Left cardiac atrium (tissue), 4 donors: ENCODE data around the gene ZBED6. TPM values are rescaled to one million over a fixed set of nuclear protein-coding genes. Genes with fewer than 3 reads are reported as not detected.
"Not testable (repeated sequence)": the region's sequence is repeated elsewhere in the genome, so short reads cannot be mapped to it uniquely, and the experiment has no call there.

Source experiments
- ATAC-seq, 2 donors: fragments of 200-7000 bp; cut with Tn5 transposase; one replicate each; pipeline ENCODE4 v1.9.1; 2020; ENCODE audit warnings: mild to moderate bottlenecking in 2 of 2, moderate library complexity in 2 of 2
- DNase-seq: peaks from one replicate; pipeline ENCODE4 v3.0.0-alpha.2; 2020
- intact Hi-C, 2 donors: fragments of 100-400 bp; cut with DNase I; formaldehyde crosslinking; loops; one replicate each; pipeline versions ENCODE4 v1.14.1 to v1.15.1; 2022 to 2023
- long read RNA-seq: library from polyadenylated mRNA; unstranded; transcript quantifications from one replicate; pipeline ENCODE4 v2.0.0, GENCODE V29; 2021
- total RNA-seq, 2 donors: library from RNA; stranded (reverse); fragmentation: NEBNext Ultra II Directional; extraction: Animal tissue kit (Norgen Biotek cat#: 25700); gene quantifications; one replicate each; pipeline ENCODE4 v1.2.1, GENCODE V29; 2021
- donor health status: DM: no; HTN: yes; CAD: no.
- donor health status: DM: no; HTN: yes; CAD: no; lungs with severe emphysema.
- donor health status: DM: yes; HTN: yes; CAD: no.
- donor health status: Dilated cardiomyopathy.

Gene ZBED6, protein sequence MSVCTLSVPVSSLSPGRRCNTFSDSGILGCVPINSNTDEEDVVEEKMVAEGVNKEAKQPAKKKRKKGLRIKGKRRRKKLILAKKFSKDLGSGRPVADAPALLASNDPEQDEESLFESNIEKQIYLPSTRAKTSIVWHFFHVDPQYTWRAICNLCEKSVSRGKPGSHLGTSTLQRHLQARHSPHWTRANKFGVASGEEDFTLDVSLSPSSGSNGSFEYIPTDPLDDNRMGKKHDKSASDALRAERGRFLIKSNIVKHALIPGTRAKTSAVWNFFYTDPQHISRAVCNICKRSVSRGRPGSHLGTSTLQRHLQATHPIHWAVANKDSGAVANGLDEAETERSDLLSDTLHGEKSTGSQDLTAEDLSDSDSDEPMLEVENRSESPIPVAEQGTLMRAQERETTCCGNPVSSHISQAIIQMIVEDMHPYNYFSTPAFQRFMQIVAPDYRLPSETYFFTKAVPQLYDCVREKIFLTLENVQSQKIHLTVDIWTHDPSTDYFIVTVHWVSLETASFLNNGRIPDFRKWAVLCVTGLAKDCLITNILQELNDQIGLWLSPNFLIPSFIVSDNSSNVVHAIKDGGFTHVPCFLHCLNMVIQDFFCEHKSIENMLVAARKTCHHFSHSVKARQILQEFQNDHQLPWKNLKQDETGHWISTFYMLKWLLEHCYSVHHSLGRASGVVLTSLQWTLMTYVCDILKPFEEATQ (N-terminal part only)
- 10 to 100 TPM; 18.2 to 23.6 TPM for total RNA-seq
- long read RNA-seq, partial matches to known transcripts = 0 of 2 reads
- long read RNA-seq, other reads (novel, unspliced or antisense) = 2 of 2 reads

DNA sequence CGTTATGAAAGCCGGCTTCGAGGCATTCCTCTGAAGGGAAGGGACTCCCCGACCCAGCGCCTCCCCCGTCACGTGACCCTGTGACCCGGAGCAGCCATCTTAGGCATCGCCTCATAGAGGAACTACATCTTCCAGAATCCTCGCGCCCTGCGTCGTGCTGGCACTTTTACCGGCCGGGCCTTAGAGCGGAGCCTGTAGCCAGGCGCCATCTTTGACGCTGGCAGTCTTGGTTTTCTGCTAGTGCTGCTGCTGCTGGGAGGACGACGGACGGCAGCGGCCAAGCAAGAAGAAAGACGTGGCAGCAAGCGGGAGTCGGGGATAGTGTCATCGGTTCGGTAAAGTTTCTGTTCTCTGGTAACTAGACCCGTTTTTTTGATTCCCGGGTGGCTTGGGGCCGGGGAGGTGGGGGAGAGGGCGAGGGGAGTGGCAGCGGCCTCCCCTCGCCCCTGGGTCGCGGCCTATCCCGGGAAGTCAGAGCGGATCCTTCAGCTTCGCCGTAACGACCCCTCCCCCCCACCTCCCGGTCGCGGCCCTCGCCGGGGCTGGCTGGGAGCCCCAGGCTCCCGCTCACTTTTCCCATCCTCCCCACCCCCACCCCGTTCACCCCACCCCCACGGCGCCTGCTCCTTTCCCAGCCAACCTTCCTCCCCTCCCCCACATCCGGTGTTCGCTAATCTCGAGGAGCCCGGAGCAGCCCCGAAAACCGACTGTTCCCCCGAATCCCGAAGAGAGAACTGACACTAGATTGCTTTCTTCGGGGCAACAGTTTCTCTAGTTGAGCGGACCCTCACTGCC is at the start of gene ZBED6, which contains the start of gene ZC3H11A:
Gene ZBED6 (plus strand): TSS at position 183 of the 795 bp plus-strand sequence. CDS start 1,900 bp downstream, outside the sequence.
Gene ZC3H11A (plus strand): TSS at position 183 of the 795 bp plus-strand sequence. CDS start 21,448 bp downstream, outside the sequence.
- intact Hi-C loops = no loop called here
- ATAC-seq (peak; percentile 98), DNase-seq (peak; percentile 100)

DNA sequence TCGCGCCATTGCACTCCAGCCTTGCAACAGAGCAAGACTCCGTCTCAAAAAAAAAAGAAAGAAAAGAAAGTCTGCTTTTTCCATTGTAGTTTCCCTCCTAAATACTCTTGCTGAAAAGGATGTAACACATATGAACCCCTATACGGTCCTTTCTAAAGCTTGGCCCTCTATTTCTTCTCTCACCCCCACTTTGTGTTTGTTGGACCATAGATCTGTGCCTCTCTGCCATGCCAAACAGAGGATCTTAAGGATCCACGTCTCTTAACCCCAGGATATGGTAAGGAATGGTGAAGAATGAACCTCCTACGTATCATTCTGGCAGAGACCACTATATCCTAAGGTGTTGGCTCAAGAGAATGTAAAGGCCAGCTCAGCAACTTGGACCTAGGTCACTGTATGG is 49.1 kb upstream of the ZBED6 start:
- DNase-seq (no peak), ATAC-seq (no peak)
- intact Hi-C loops = no loop called here

DNA sequence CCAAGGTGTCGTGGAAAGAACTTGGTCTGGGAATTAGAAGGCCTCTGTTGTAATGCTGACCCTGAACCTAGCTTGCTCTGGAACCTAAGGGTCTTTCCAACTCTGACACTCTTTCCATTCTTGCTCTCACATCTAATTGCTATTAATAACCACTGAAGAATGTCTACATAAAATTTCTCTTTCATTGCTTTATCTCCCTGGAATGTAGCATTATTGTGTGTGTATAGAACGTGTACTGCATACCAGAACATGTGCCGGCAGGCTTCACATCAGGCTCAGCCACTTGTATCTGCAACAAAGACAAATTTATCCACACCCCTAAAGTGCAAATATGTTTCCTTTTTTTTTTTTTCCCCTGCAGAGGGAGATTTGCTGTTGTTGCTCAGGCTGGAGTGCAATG is 44.4 kb upstream of the ZBED6 start:
- intact Hi-C loops = no loop called here
- no peak for ATAC-seq
- DNase-seq = no peak

GRCh38 chr1:203751618-203752361 is 43.6 kb upstream of the ZBED6 start:
- ATAC-seq, intact Hi-C loops: not testable (repeated sequence)

GRCh38 chr1:203754455-203754864 is 41.0 kb upstream of the ZBED6 start:
- intact Hi-C loops = no loop called here

More at GRCh38 chr1:203751618-203752361, 43.6 kb upstream of the ZBED6 start:
- DNase-seq = not testable (repeated sequence)

GRCh38 chr1:203756036-203756435 is 39.4 kb upstream of the ZBED6 start:
- no peak for ATAC-seq

More at GRCh38 chr1:203754455-203754864, 41.0 kb upstream of the ZBED6 start:
- ATAC-seq (no peak), DNase-seq (no peak)

GRCh38 chr1:203758749-203759148 is 36.7 kb upstream of the ZBED6 start:
- DNase-seq, intact Hi-C loops, ATAC-seq: not testable (repeated sequence)

More at GRCh38 chr1:203756036-203756435, 39.4 kb upstream of the ZBED6 start:
- no peak for DNase-seq
- intact Hi-C loops = no loop called here

DNA sequence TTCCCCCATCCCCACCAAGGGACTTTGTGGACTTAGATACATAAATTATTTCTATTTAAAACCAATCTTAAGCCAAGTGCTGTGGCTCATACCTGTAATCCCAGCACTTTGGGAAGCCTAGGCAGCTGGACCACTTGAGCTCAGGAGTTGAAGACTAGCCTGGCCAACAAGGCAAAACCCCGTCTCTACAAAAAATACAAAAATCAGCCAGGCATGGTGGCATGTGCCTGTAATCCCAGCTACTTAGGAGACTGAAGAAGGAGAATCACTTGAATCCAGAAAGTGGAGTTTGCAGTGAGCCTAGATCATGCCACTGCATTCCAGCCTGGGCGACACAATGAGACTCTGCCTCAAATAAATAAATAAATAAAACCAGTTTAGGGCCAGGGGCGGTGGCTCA is 34.9 kb upstream of the ZBED6 start:
- intact Hi-C loops = no loop called here
- no peak for DNase-seq
- ATAC-seq = no peak

DNA sequence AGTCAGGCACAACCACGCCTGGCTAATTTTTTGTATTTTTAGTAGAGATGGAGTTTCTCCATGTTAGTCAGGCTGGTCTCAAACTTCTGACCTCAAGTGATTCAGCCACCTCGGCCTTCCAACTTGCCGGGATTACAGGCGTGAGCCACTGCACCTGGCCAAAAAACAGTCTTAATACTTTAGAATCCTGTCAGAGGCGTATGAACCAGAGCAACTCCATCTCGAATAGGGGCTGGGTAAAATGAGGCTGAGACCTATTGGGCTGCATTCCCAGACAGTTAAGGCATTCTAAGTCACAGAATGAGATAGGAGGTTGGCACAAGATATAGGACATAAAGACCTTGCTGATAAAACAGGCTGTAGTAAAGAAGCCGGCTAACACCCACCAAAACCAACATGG is 33.5 kb upstream of the ZBED6 start:
- ATAC-seq, DNase-seq, intact Hi-C loops: not testable (repeated sequence)

DNA sequence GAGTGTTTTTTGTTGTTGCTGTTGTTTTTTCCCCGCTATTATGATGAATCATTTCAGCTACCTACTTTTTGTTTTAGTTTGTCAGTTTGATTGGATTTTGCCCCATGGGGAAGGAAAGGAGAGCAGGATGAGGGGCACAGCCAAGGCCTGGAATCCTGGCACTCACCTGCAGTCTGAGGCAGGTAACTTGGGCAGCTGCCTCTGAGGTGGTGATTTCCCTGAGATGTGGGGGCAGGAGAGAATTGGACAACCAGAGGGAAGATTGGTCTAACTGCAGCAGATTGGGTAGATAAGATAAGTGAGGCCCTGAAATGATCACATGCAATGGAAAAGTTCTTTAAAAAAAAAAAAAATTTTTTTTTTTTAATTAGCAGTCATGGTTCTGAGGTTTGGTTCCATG is 31.9 kb upstream of the ZBED6 start:
- ATAC-seq = no peak
- no peak for DNase-seq
- intact Hi-C loops = no loop called here

GRCh38 chr1:203764105-203765028 is 31.1 kb upstream of the ZBED6 start:
- intact Hi-C loops = no loop called here
- no peak for DNase-seq
- no peak for ATAC-seq

DNA sequence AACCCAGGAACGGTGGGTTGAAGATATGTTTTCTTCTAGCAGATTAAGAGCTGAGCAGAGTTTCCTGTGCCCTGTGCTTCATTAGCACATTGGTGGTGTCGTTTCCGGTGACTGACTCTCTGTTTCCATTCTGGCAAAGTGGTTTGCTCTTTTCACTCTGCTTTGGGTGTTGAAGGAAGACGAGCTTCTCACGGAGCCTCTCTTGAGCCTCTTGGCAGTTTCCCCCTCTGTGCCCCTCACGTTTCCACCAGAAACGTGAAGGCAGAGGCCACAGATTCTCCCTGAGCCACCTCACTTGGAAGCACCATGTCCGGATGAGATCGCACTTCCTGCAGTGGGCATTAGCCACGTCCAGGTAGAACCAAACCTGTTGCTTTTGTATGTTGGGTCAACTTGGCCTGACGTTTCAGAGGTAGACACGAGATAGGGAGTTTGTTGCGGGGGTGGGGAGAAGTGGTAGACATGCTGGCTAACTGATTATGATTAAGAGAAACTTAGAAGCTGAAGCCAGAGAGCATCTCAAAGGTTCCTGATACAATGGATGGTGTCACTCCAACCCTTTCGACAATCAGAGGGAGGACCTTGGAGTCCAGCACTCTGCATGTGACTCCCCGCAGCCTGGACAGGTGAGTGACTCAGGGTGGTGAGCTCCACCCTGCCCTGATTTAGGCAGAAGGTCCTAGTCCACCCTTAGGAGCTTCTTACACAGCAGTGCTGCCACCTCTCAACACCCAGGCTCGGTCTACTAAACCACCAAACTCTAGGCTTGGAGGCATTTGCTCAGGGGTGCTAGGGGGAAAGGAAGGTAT is 30.2 kb upstream of the ZBED6 start, which contains the start of gene LAX1:
Gene LAX1 (plus strand): TSS at position 155 of the 809 bp plus-strand sequence. CDS start 383 bp downstream, at position 538.
- DNase-seq (no peak), ATAC-seq (peak; percentile 14 to 68)
- intact Hi-C loops = no loop called here

DNA sequence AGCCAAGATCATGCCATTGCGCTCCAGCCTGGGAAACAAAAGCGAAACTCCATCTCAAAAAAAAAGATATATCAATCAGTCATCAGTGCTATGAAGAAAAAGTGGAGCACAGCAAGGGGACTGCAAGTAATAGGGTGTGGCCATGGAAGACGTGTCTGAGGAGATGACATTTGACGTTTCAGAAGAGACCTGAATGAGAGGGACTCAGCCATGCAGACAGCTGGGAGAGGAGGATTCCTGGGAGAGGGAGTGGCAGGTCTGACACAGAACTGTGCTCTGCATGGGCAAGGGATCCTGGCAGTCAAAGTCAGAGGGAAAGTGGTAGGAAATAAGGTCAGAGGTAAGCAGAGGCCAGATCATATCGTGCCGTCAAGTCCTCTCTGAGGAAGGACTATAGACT is 27.2 kb upstream of the ZBED6 start:
- intact Hi-C loops = no loop called here
- DNase-seq (no peak), ATAC-seq (no peak)

GRCh38 chr1:203769505-203770343 is 25.7 kb upstream of the ZBED6 start:
- ATAC-seq = peak; percentile 85 to 90
- intact Hi-C loops = loop anchor here in 1 of 2 donors (10.0 kb wide), 1 partner anchor 265 kb away; no protein-coding TSS in a partner anchor

DNA sequence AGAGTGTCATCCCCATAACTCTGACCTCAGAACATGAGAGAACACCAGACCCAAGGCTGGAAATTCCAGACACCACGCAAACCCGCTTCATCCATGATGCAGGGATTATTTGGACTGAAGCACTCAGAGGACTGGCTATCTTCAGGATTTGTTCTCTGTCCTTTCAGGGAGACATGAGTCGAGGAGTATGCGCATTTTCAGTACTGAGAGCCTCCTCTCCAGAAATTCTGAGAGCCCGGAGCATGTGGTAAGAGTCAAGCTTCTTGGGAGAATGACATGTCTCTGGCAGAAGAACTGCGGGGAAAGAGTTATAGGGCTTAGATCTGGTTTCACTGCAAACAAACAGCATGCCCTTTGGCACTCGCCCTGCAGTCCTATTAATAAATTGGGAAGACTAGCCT is 23.5 kb upstream of the ZBED6 start:
- ATAC-seq (peak in 1 of 2 donors; percentile 45), DNase-seq (no peak)
- intact Hi-C loops = loop anchor here in 1 of 2 donors (10.0 kb wide), 1 partner anchor 267 kb away; no protein-coding TSS in a partner anchor

More at GRCh38 chr1:203769505-203770343, 25.7 kb upstream of the ZBED6 start:
- peak; percentile 81 for DNase-seq
